OCI-LY7 (cell line): ENCODE results near the gene SEZ6. TPM values are rescaled to one million over a fixed set of nuclear protein-coding genes. Genes with fewer than 3 reads are reported as not detected.

Experiments
- BruUV-seq: library from RNA; stranded (reverse); fragments of 400-500 nt; replicated peaks from 2 replicates; lab custom pipeline; 2021; lab: Mats Ljungman, UMichigan
- CTCF ChIA-PET: fragments of 300-600 bp; sonication (Branson Sonifier 250); formaldehyde crosslinking; loops from one replicate; lab custom pipeline; 2022; ENCODE audit warnings: antibody characterized with exemption; ENCODE audit not compliant: unreplicated experiment; lab: Charles Lee
- POLR2A ChIA-PET: fragments of 300-600 bp; sonication (Branson Sonifier 250); formaldehyde crosslinking; loops from one replicate; lab custom pipeline; 2022; ENCODE audit warnings: antibody characterized with exemption; lab: Charles Lee
- DNase-seq: peaks from one replicate; pipeline ENCODE4 v3.0.0-alpha.2; 2015; ENCODE audit warnings: low spot score
- H2AFZ ChIP-seq: fragments of 200-600 bp; sonication (generic), shearing (Covaris generic); 2 replicates; pipeline ENCODE4 v1.6.1; 2014; ENCODE audit warnings: mild to moderate bottlenecking, antibody characterized with exemption, low read length, moderate library complexity
- H3K27ac ChIP-seq: fragments of 200-600 bp; sonication (generic); 2 replicates; pipeline ENCODE4 v1.5.1; 2014; ENCODE audit warnings: mixed run types, low read depth, mild to moderate bottlenecking, moderate library complexity, low read length, inconsistent platforms; ENCODE audit not compliant: poor library complexity, severe bottlenecking
- H3K36me3 ChIP-seq: fragments of 200-600 bp; sonication (generic); 2 replicates; pipeline ENCODE4 v1.6.1; 2014; ENCODE audit warnings: mild to moderate bottlenecking, antibody characterized with exemption, low read length, moderate library complexity, mixed read lengths; ENCODE audit not compliant: insufficient read depth
- H3K4me1 ChIP-seq: fragments of 200-600 bp; sonication (generic); 2 replicates; pipeline ENCODE4 v1.5.1; 2014; ENCODE audit warnings: mild to moderate bottlenecking, low read length; ENCODE audit not compliant: insufficient read depth, poor library complexity, severe bottlenecking
- H3K4me2 ChIP-seq: fragments of 200-600 bp; sonication (generic); 2 replicates; pipeline ENCODE4 v1.6.1; 2014; ENCODE audit warnings: mild to moderate bottlenecking, low read length
- H3K4me3 ChIP-seq: fragments of 200-600 bp; sonication (generic); 2 replicates; pipeline ENCODE4 v1.5.1; 2014; ENCODE audit warnings: mild to moderate bottlenecking, low read depth, low read length; ENCODE audit not compliant: poor library complexity, severe bottlenecking
- H3K79me2 ChIP-seq: fragments of 200-600 bp; sonication (generic); 2 replicates; pipeline ENCODE4 v1.6.1; 2016; ENCODE audit warnings: low read depth, mild to moderate bottlenecking, low read length, moderate library complexity, mixed read lengths; ENCODE audit not compliant: insufficient read depth
- H3K9me2 ChIP-seq: fragments of 200-600 bp; sonication (generic); 2 replicates; pipeline ENCODE4 v1.6.1; 2016; ENCODE audit warnings: mild to moderate bottlenecking, low read length, mixed read lengths; ENCODE audit not compliant: insufficient read depth
- H3K9me3 ChIP-seq: fragments of 200-600 bp; sonication (generic); 2 replicates; pipeline ENCODE4 v1.6.1; 2014; ENCODE audit warnings: mild to moderate bottlenecking, mixed run types, low read length, mixed read lengths
- H4K20me1 ChIP-seq: fragments of 200-600 bp; sonication (generic); 2 replicates; pipeline ENCODE4 v1.6.1; 2014; ENCODE audit warnings: mild to moderate bottlenecking, antibody characterized with exemption, low read length, moderate library complexity, mixed read lengths; ENCODE audit not compliant: insufficient read depth
- EZH2phosphoT487 ChIP-seq: fragments of 200-600 bp; sonication (generic); IDR thresholded peaks from 2 replicates; pipeline ENCODE4 v1.6.1; 2018; ENCODE audit warnings: low read depth, borderline replicate concordance, mild to moderate bottlenecking, mixed run types, antibody characterized with exemption, low read length, moderate library complexity, mixed read lengths
- intact Hi-C: fragments of 100-400 bp; cut with micrococcal nuclease; formaldehyde crosslinking; loops from one replicate; pipeline ENCODE4 v1.10.0; 2022; ENCODE audit not compliant: unreplicated experiment
- total RNA-seq, 2 experiments: library from RNA; depleted of rRNA in 1 of 2; stranded (reverse); fragments of >200 nt in 1 of 2; shearing (Covaris generic) in 1 of 2; gene quantifications; 2 replicates each; pipeline ENCODE4 v1.2.3, GENCODE V29; 2014 to 2022
- TF ChIP-seq, protein P1 (sequence below): fragments of 200-600 bp; sonication (generic); conservative IDR thresholded peaks from 2 replicates; pipeline ENCODE4 v1.5.1; 2014; ENCODE audit warnings: mild to moderate bottlenecking, antibody characterized with exemption, low read length, moderate library complexity, mixed read lengths

The SEZ6 gene
- total RNA-seq, 2 experiments from 2014 or later: not detected

DNA sequence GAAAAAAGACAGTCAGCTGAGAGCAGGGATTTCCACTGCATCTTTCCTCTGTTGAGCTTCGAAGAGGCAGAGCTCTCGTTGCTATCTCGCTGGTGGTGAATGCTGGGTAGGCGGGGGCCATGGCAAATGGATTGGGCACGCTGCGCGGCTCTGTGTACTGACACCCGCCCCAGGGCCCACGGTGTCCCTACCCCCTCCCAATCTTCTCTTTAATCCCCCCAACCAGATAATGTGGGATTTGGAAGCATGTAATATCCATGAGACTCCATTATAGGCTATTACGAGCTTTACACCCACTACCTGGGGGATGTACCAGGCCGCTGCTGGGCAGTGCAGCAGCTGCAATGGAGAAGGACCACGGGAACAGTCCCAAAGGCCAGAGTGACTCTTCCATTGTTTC lies 45.4 kb upstream of the SEZ6 start:
- H3K36me3 ChIP-seq: no peaks in the 10 kb centered on the region
- ChIA-PET CTCF (no interaction called here), POLR2A (no interaction called here)
- H4K20me1 ChIP-seq: no peaks in the 10 kb centered on the region
- H3K27ac ChIP-seq: no peak overlapping the region
- H3K4me1 ChIP-seq: peaks cover 5% of the 10 kb centered on the region
- no peaks in the 10 kb centered on the region for H3K9me3 ChIP-seq
- no peak overlapping the region for H3K4me3 ChIP-seq
- DNase-seq: no peak
- no peak overlapping the region for H2AFZ ChIP-seq
- BruUV-seq: no TSS peak
- intact Hi-C loops: no loop called here
- no peaks in the 10 kb centered on the region for H3K79me2 ChIP-seq
- no peaks in the 10 kb centered on the region for H3K9me2 ChIP-seq
- no peak overlapping the region for H3K4me2 ChIP-seq
- TF ChIP-seq EZH2phosphoT487: no peak
- TF ChIP-seq, protein P1, sequence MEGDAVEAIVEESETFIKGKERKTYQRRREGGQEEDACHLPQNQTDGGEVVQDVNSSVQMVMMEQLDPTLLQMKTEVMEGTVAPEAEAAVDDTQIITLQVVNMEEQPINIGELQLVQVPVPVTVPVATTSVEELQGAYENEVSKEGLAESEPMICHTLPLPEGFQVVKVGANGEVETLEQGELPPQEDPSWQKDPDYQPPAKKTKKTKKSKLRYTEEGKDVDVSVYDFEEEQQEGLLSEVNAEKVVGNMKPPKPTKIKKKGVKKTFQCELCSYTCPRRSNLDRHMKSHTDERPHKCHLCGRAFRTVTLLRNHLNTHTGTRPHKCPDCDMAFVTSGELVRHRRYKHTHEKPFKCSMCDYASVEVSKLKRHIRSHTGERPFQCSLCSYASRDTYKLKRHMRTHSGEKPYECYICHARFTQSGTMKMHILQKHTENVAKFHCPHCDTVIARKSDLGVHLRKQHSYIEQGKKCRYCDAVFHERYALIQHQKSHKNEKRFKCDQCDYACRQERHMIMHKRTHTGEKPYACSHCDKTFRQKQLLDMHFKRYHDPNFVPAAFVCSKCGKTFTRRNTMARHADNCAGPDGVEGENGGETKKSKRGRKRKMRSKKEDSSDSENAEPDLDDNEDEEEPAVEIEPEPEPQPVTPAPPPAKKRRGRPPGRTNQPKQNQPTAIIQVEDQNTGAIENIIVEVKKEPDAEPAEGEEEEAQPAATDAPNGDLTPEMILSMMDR: no peak

DNA sequence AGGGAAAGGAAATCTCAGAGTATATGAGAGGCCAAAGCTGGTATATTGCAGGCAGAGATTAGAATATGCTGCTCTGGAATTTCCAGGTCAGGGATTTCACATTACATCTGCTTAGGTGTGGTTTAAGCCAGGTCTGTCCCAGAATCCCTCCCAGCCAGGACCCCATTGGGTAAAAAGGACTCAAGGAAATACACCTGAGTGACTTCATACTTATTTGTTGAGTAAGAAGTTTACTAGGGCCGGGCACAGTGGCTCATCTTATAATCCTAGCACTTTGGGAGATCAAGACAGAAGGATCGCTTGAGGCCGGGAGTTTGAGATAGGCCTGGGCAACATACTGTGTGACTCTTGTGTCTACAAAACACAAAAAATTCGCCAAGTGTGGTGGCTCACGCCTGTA lies 44.3 kb upstream of the SEZ6 start:
- H3K9me2 ChIP-seq: no peaks in the 10 kb centered on the region
- no peak overlapping the region for H3K27ac ChIP-seq
- intact Hi-C loops: no loop called here
- peaks cover 5% of the 10 kb centered on the region for H3K4me1 ChIP-seq
- no peaks in the 10 kb centered on the region for H4K20me1 ChIP-seq
- ChIA-PET POLR2A (no interaction called here), CTCF (no interaction called here)
- no peaks in the 10 kb centered on the region for H3K79me2 ChIP-seq
- no peak overlapping the region for H3K4me3 ChIP-seq
- no peak overlapping the region for H2AFZ ChIP-seq
- H3K4me2 ChIP-seq: no peak overlapping the region
- BruUV-seq: no TSS peak
- TF ChIP-seq, protein P1: no peak
- TF ChIP-seq EZH2phosphoT487: no peak
- H3K36me3 ChIP-seq: no peaks in the 10 kb centered on the region
- H3K9me3 ChIP-seq: no peaks in the 10 kb centered on the region
- DNase-seq: no peak

DNA sequence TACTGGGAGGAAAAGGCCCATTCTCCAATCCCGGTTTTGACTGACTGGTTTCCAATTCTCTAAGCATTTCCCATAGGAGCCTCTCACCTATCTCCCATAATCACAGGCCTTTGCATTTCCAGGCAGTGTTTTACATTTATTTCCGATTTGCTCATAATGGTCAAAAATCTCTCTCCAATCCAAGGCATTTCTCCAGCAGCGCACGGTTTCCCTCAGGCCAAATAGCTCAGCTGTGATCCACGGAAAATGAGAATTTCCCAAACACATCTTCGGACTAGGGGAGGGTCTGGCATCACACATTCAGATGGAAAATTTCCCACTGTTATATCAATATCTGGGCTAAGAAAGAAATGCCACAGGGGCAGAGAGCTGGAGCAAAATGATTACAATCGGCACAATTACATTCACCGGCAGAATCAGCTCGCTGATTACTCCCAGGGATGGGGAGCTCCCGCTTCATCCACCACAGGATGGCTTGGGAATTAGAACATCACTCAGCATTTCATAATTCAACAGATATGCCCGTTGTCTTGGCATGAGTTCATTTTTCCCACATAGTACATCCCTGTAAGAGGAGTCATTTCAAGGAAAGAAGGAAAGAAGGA lies 43.8 kb upstream of the SEZ6 start:
- H3K4me1 ChIP-seq: peaks cover 5% of the 10 kb centered on the region
- intact Hi-C loops: no loop called here
- H3K79me2 ChIP-seq: no peaks in the 10 kb centered on the region
- H2AFZ ChIP-seq: no peak overlapping the region
- TF ChIP-seq EZH2phosphoT487: no peak
- TF ChIP-seq, protein P1: no peak
- no peak overlapping the region for H3K4me2 ChIP-seq
- no peak overlapping the region for H3K4me3 ChIP-seq
- ChIA-PET CTCF (no interaction called here), POLR2A (no interaction called here)
- BruUV-seq: no TSS peak
- no peak overlapping the region for H3K27ac ChIP-seq
- H3K9me2 ChIP-seq: no peaks in the 10 kb centered on the region
- DNase-seq: no peak
- no peaks in the 10 kb centered on the region for H3K9me3 ChIP-seq
- no peaks in the 10 kb centered on the region for H4K20me1 ChIP-seq
- H3K36me3 ChIP-seq: no peaks in the 10 kb centered on the region
